Uterus (tissue), 4 donors: ENCODE data around the gene TRAF5. TPM values are rescaled to one million over a fixed set of nuclear protein-coding genes. Genes with fewer than 3 reads are reported as not detected.
A peak's percentile ranks its signal among the peaks of the same experiment; 100 is the strongest.

Experiments used
- DNase-seq, 2 donors: peaks; one replicate each; pipeline ENCODE4 v3.0.0-alpha.2; 2019 to 2020
- H3K27ac ChIP-seq, 2 donors: fragments of 200-600 bp; sonication (generic); 1 replicate in 1 of 2; 2 replicates in 1 of 2; pipeline ENCODE4 v1.5.1; 2016 to 2018
- H3K27me3 ChIP-seq, 2 donors: fragments of 200-600 bp; sonication (generic); one replicate each; pipeline ENCODE4 v1.5.1; 2018 to 2019; ENCODE audit warnings: control low read depth in 1 of 2
- H3K36me3 ChIP-seq, 2 donors: fragments of 200-600 bp; sonication (generic); one replicate each; pipeline ENCODE4 v1.5.1; 2019; ENCODE audit warnings: control low read depth in 1 of 2
- H3K4me1 ChIP-seq, 2 donors: fragments of 200-600 bp; sonication (generic); one replicate each; pipeline ENCODE4 v1.5.1; 2018 to 2019; ENCODE audit warnings: control low read depth in 1 of 2
- H3K4me3 ChIP-seq, 2 donors: fragments of 200-600 bp; sonication (generic); 1 replicate in 1 of 2; 2 replicates in 1 of 2; pipeline ENCODE4 v1.5.1; 2018 to 2019; ENCODE audit warnings: mild to moderate bottlenecking in 1 of 2
- H3K9me3 ChIP-seq, 2 donors: fragments of 200-600 bp; sonication (generic); one replicate each; pipeline ENCODE4 v1.5.1; 2019; ENCODE audit warnings: control low read depth in 1 of 2
- CTCF ChIP-seq, 4 experiments: fragments of 200-600 bp in 2 of 4; fragments of 450-650 bp in 2 of 4; sonication (generic) in 2 of 4; IDR thresholded peaks; one replicate each; pipeline ENCODE4 v1.5.1; 2016 to 2019; ENCODE audit warnings: antibody characterized with exemption in 4 of 4, mild to moderate bottlenecking in 2 of 4, moderate library complexity in 1 of 4
- POLR2A ChIP-seq, 2 donors: fragments of 450-650 bp; IDR thresholded peaks; one replicate each; pipeline ENCODE4 v1.6.1; 2016; ENCODE audit warnings: antibody characterized with exemption in 2 of 2, mild to moderate bottlenecking in 1 of 2, moderate library complexity in 1 of 2
- intact Hi-C: fragments of 100-400 bp; cut with DNase I; formaldehyde crosslinking; loops from one replicate; pipeline ENCODE4 v1.15.1; 2023; ENCODE audit warnings: low total_unique reads
- total RNA-seq, 4 donors: library from RNA; depleted of rRNA in 3 of 4; stranded (reverse); fragments of >200 nt in 3 of 4; gene quantifications; one replicate each; pipeline versions ENCODE4 v1.1.0 to v1.2.4, GENCODE V29; 2014 to 2023
- donor health status: DM: yes; HTN: yes; CAD: no.

Gene TRAF5
- total RNA-seq, 4 donors from 2014 or later = 17.1 to 98.6 (median 53.3) TPM

- Histone ChIP-seq H3K4me3 (no peak overlapping the region), H3K27me3 (no peaks in the 10 kb centered on the region), H3K9me3 (no peaks in the 10 kb centered on the region), H3K36me3 (no peaks in the 10 kb centered on the region), H3K27ac (no peak overlapping the region), H3K4me1 (no peaks in the 10 kb centered on the region)
- DNase-seq = no peak
- intact Hi-C loops = no loop called here
- TF ChIP-seq POLR2A (IDR thresholded peaks at IDR 0.05) = no peak
- TF ChIP-seq CTCF (IDR thresholded peaks at IDR 0.05) = no peak
These were observed 44.9 kb downstream of the TRAF5 start for GRCh38 chr1:211371406-211372105.

GRCh38 chr1:211372463-211372862 lies 45.8 kb downstream of the TRAF5 start:
- Histone ChIP-seq H3K27ac (no peak overlapping the region), H3K4me3 (no peak overlapping the region), H3K4me1 (no peaks in the 10 kb centered on the region), H3K27me3 (no peaks in the 10 kb centered on the region), H3K9me3 (no peaks in the 10 kb centered on the region), H3K36me3 (no peaks in the 10 kb centered on the region)
- no peak for DNase-seq
- TF ChIP-seq POLR2A (IDR thresholded peaks at IDR 0.05) = no peak
- no peak for TF ChIP-seq CTCF (IDR thresholded peaks at IDR 0.05)
- intact Hi-C loops = no loop called here

- Histone ChIP-seq H3K27me3 (no peaks in the 10 kb centered on the region), H3K36me3 (no peaks in the 10 kb centered on the region), H3K4me1 (no peaks in the 10 kb centered on the region), H3K27ac (no peak overlapping the region), H3K4me3 (no peak overlapping the region), H3K9me3 (no peaks in the 10 kb centered on the region)
- DNase-seq = no peak
- intact Hi-C loops = no loop called here
- TF ChIP-seq CTCF (IDR thresholded peaks at IDR 0.05) = no peak
- TF ChIP-seq POLR2A (IDR thresholded peaks at IDR 0.05) = no peak
These were observed 48.6 kb downstream of the TRAF5 start for GRCh38 chr1:211375146-211375818.

- H3K36me3 ChIP-seq = no peaks in the 10 kb centered on the region
- intact Hi-C loops = no loop called here
- TF ChIP-seq CTCF (IDR thresholded peaks at IDR 0.05) (no peak), POLR2A (IDR thresholded peaks at IDR 0.05) (no peak)
These were observed 49.3 kb downstream of the TRAF5 start for GRCh38 chr1:211375949-211376348.

GRCh38 chr1:211376807-211377470 lies 50.3 kb downstream of the TRAF5 start:
- intact Hi-C loops = no loop called here
- Histone ChIP-seq H3K9me3 (no peaks in the 10 kb centered on the region), H3K4me3 (no peak overlapping the region), H3K27me3 (no peaks in the 10 kb centered on the region), H3K27ac (peak overlapping the region in 1 of 2 donors; percentile 39), H3K4me1 (no peaks in the 10 kb centered on the region), H3K36me3 (no peaks in the 10 kb centered on the region)
- no peak for DNase-seq
- TF ChIP-seq CTCF (IDR thresholded peaks at IDR 0.05) (no peak), POLR2A (IDR thresholded peaks at IDR 0.05) (no peak)

More at GRCh38 chr1:211375949-211376348, 49.3 kb downstream of the TRAF5 start:
- DNase-seq = no peak
- no peaks in the 10 kb centered on the region for H3K27me3 ChIP-seq
- H3K9me3 ChIP-seq = no peaks in the 10 kb centered on the region
- no peak overlapping the region for H3K4me3 ChIP-seq
- no peak overlapping the region for H3K27ac ChIP-seq
- no peaks in the 10 kb centered on the region for H3K4me1 ChIP-seq
